Non-pigmented ciliary epithelial cell (primary cell): Measurements from ENCODE around the gene TMEM256.
"Not testable (repeated sequence)": the region's sequence is repeated elsewhere in the genome, so short reads cannot be mapped to it uniquely, and the experiment has no call there.

Source experiments
- DNase-seq: peaks from one replicate; pipeline ENCODE4 v3.0.0-alpha.2; 2010; ENCODE audit warnings: low read depth

Gene TMEM256

GRCh38 chr17:7383371-7383741, 20.5 kb downstream of the TMEM256 start:
- no peak for DNase-seq

- no peak for DNase-seq
Measured at GRCh38 chr17:7382901-7383300, 21.0 kb downstream of the TMEM256 start.

DNA sequence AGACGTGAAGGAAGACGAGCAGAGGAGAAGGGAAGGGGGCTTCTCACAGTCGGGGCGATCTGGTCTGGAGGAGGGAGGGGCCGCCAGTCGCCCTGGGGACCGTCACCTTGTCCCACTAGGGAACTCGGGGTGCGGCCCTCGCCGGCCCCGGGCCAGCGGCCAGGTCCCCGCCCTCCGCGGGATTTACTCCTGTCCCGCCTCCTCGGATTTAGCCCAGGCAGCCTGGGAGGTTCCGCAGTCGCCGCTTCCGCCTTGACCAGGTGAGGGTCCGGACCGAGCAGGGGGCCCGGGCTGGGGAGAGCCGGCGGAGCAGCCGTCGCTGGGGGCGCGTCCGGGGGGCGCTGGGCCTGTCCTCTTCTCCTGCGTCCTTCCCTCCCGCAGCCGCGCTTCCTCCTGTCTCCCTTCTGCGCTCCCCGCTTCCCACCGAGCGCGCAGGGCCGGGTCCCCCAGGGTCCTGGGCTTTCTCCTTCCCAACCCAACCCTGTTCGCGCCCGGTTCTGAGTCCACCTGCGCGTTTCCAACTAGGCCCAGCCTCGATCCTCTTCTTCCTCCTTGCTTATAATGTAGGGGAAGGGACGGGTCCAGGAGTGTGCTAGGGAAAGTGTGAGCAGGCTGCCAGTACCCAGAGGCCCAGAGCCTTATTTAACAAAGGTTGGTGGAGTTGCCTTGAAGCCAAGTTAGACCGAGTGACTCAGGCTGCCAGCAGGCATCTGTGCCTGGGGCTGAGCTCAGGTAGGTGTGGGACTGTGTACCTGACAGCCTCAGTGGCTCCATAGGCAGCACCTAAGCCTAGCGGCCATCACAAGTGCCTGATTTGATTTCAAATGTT, 22.8 kb downstream of the TMEM256 start, which contains the start of gene TNK1:
Gene TNK1, plus strand, starts transcription at position 235 of the 829 bp plus-strand sequence. CDS start 1,838 bp downstream, outside the sequence.
- no peak for DNase-seq

- DNase-seq, result no peak
Measured at GRCh38 chr17:7380321-7380720, 23.6 kb downstream of the TMEM256 start.

DNA sequence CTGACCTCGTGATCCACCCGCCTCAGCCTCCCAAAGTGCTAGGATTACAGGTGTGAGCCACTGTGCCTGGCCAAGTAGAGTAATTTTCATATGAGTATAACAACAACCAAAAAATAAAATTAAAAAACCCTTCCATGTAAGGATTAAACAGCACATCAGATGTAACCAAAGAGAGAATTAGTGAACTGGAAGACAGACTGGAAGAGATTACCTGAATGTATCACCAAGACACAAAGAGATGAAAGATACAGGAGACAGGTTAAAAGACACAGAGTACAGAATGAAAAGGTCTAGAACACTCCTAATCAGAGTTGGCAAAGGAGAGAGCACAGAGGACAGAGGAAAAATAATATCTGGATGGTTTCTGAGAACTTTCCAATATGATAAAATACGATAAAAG, 24.8 kb downstream of the TMEM256 start:
- DNase-seq, result no peak

DNA sequence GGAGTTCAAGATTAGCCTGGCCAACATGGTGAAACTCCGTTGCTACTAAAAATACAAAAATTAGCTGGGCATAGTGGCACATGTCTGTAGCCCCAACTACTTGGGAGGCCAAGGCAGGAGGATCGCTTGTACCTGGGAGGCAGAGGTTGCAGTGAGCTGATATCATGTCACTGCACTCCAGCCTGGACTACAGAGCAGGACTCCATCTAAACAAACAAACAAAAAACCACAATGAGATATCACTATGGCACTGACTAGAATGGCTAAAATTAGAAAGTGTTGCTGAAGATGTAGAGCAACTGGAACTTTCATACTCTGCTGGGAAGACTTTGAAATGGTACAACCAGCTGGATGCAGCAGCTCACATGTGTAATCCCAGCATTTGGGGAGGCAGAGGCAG, 29.5 kb downstream of the TMEM256 start:
- no peak for DNase-seq

DNA sequence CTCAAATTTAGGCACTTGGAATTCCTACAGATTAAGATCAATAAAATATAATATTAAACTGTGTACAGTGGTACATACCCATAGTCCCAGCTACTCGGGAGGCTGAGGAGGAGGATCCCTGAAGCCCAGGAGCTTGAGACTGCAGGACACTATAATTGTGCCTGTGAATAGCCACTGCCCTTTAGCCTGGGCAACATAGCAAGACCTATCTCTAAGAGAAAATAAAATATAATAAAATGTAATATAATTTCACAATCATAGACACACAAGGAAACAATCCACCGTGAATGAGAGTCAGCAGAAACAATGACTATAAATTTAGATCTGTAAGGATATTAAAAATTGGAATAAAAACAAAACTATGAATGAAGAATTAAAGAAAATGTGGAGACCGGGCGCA, 33.0 kb downstream of the TMEM256 start:
- DNase-seq, result no peak

- DNase-seq, result no peak
Measured at GRCh38 chr17:7369825-7370224, 34.1 kb downstream of the TMEM256 start.

GRCh38 chr17:7368599-7368994, 35.3 kb downstream of the TMEM256 start:
- DNase-seq, result not testable (repeated sequence)

GRCh38 chr17:7367918-7368598, 35.8 kb downstream of the TMEM256 start:
- DNase-seq, result no peak

GRCh38 chr17:7367083-7367482, 36.8 kb downstream of the TMEM256 start:
- DNase-seq, result no peak

DNA sequence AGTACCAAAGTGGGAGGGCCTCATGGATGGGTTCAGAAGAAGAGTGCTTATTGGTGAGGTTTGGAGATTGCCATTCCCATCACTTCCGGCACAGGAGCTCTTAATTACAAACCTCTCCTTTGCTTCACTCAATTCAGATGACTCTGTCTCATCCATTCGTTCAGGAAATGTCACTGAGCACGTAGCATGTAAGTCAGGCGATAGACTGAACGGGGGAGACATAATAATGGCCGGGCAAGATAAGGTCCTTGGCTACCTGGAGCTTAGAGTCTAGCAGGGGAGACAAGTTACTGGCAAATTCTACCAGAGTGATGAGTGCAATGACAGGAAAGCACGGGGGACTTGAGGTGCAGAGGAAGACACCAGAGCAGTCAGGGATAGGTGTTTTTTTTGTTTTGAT, 37.9 kb downstream of the TMEM256 start:
- DNase-seq, result not testable (repeated sequence)

DNA sequence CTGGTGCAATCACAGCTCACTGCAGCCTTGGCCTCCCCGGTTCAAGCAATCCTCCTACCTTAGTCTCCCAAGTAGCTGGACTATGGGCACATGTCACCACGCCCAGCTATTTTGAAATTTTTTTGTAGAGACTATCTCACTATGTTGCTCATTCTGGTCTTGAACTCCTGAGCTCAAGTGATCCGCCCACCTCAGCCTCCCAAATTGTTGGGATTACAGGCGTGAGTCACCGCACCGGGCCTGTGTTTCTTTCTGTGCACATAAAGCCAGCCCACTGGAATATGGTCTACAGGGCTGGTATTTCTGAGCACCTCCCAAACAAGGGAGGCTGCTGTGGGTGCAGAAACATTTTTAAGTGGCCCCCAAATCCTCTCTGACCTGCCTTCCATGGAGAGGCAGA, 40.6 kb downstream of the TMEM256 start:
- DNase-seq, result no peak

DNA sequence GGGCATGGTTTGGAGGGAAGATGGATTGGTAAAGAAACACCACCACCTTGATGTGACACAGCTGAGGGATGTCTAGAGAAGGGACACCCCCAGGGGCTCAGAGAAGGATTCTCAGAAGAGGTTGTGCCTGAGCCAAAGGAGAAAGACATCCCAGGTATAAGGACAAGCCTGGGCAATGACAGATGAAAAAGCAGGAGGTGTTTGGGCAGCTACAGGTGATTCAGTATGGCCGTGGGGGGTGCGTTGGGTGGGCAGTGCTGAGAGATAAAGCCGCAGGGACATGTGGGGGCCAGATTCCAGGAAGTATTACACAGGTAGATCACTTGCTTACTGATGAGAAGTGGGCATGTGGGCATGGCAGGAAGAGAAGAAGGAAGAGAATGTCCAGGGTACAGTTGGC, 42.0 kb downstream of the TMEM256 start:
- DNase-seq, result no peak

DNA sequence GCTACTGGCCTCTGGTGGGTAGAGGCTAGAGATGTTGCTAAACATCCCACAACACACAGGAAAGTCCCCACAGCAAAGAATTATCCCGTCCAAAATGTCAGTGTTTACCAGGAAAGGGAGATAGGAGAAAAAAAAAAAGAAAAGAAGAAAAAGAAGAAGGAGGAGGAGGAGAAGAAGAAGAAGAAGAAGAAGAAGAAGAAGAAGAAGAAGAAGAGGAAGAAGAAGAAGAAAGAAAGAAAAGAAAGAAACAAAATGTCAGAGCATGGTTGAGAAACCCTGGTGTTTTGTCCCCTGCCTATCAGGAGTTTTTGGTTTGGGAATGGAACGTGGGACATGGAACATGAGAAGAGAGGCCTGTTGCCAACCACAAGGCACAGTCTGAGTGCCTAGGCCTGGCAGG, 46.5 kb downstream of the TMEM256 start:
- DNase-seq, result no peak

GRCh38 chr17:7356756-7357155, 47.1 kb downstream of the TMEM256 start:
- no peak for DNase-seq

- DNase-seq, result no peak
Measured at GRCh38 chr17:7356072-7356549, 47.8 kb downstream of the TMEM256 start.

GRCh38 chr17:7355573-7355972, 48.3 kb downstream of the TMEM256 start:
- no peak for DNase-seq

- DNase-seq, result no peak
Measured at GRCh38 chr17:7355053-7355452, 48.8 kb downstream of the TMEM256 start, which contains the start of gene TMEM95. Gene TMEM95, plus strand, starts transcription at chr17:7355156. Its CDS starts 49 bp downstream, at chr17:7355205.

DNA sequence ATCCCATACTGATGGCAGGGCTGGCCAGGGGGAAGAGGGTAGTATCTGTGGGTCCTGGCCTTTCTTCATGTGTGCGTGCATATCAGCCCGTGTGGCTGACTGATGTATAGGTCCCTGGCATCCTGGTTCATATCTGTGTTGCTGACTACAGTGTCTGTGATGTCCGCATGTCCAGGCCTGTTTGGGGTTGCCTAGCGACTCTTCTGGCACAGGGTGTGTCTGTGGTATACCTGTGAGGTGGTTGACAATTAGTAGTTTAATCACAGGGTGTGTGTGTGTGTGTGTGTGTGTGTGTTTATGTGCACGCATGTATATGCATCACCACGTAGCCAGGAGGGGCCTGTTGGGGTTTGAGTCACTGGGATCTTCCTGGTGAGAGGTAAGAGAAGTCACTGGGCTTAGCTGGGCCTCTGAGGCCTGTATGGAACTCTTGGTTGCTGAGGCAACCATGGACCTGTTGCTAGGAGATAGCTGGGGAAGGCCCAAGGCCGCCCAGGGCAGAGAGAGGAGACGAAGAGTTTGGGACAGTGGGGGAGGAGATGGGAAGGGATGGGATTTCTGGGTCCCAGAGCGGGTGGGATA, 49.5 kb downstream of the TMEM256 start:
- no peak for DNase-seq
